ENCODE measurements around the gene KIF19. TPM values are rescaled to one million over a fixed set of nuclear protein-coding genes. Genes with fewer than 3 reads are reported as not detected.

Gene KIF19
- total RNA-seq, 2 donors from 2014 or later, result 0.36 to 0.62 TPM

- WGBS, result 79% methylated on average over 11 of the region's 11 CpGs
- no peaks in the 10 kb centered on the region for H3K4me1 ChIP-seq (replicated peaks)
- H3K9me3 ChIP-seq, result no peaks in the 10 kb centered on the region
- intact Hi-C loops (cut with DNase I), result no loop called here
- no peak for TF ChIP-seq POLR2AphosphoS5 (IDR thresholded peaks at IDR 0.05)
- no peak for TF ChIP-seq POLR2A (IDR thresholded peaks at IDR 0.05)
- no peak for TF ChIP-seq CTCF (IDR thresholded peaks at IDR 0.05)
- no peak overlapping the region for H3K4me3 ChIP-seq
- H3K27me3 ChIP-seq (replicated peaks; ENCODE audit: insufficient read depth), result no peaks in the 10 kb centered on the region
- no peak overlapping the region for H3K27ac ChIP-seq
- H3K36me3 ChIP-seq, result no peaks in the 10 kb centered on the region
- no peak for DNase-seq (ENCODE audit: low spot score)
Observed at GRCh38 chr17:74289688-74290087, 36.3 kb upstream of the KIF19 start.

- TF ChIP-seq CTCF (IDR thresholded peaks at IDR 0.05), result no peak
- no peak for TF ChIP-seq POLR2A (IDR thresholded peaks at IDR 0.05)
- no peak for TF ChIP-seq POLR2AphosphoS5 (IDR thresholded peaks at IDR 0.05)
- Histone ChIP-seq H3K27ac (no peak overlapping the region), H3K36me3 (no peaks in the 10 kb centered on the region), H3K4me3 (no peak overlapping the region), H3K27me3 (replicated peaks; ENCODE audit: insufficient read depth) (no peaks in the 10 kb centered on the region), H3K4me1 (replicated peaks) (no peaks in the 10 kb centered on the region), H3K9me3 (no peaks in the 10 kb centered on the region)
- 42% methylated on average over 11 of the region's 11 CpGs for WGBS
- DNase-seq (ENCODE audit: low spot score), result peak; percentile 12
- intact Hi-C loops (cut with DNase I), result no loop called here
Observed at GRCh38 chr17:74290340-74290739, 35.7 kb upstream of the KIF19 start.

GRCh38 chr17:74292495-74292894, 33.5 kb upstream of the KIF19 start:
- no peak overlapping the region for H3K27ac ChIP-seq
- peak; percentile 65 for DNase-seq (ENCODE audit: low spot score)
- WGBS, result 51% methylated on average over 10 of the region's 10 CpGs
- intact Hi-C loops (cut with DNase I), result no loop called here
- no peaks in the 10 kb centered on the region for H3K27me3 ChIP-seq (replicated peaks; ENCODE audit: insufficient read depth)
- TF ChIP-seq POLR2AphosphoS5 (IDR thresholded peaks at IDR 0.05) (peak; percentile 76), POLR2A (IDR thresholded peaks at IDR 0.05) (no peak)
- H3K4me1 ChIP-seq (replicated peaks), result no peaks in the 10 kb centered on the region
- no peaks in the 10 kb centered on the region for H3K36me3 ChIP-seq
- H3K4me3 ChIP-seq, result no peak overlapping the region
- H3K9me3 ChIP-seq, result no peaks in the 10 kb centered on the region

- H3K4me3 ChIP-seq, result no peak overlapping the region
- TF ChIP-seq CTCF (IDR thresholded peaks at IDR 0.05) (no peak), POLR2A (IDR thresholded peaks at IDR 0.05) (no peak), POLR2AphosphoS5 (IDR thresholded peaks at IDR 0.05) (no peak)
- intact Hi-C loops (cut with DNase I), result loop anchor here (5.0 kb wide), 1 partner anchor 84 kb away; the partner anchor contains the start of gene TTYH2
- H3K9me3 ChIP-seq, result no peaks in the 10 kb centered on the region
- WGBS, result 63% methylated on average over 10 of the region's 10 CpGs
- no peak overlapping the region for H3K27ac ChIP-seq
- DNase-seq (ENCODE audit: low spot score), result no peak
- H3K4me1 ChIP-seq (replicated peaks), result no peaks in the 10 kb centered on the region
- H3K27me3 ChIP-seq (replicated peaks; ENCODE audit: insufficient read depth), result no peaks in the 10 kb centered on the region
- no peaks in the 10 kb centered on the region for H3K36me3 ChIP-seq
Observed at GRCh38 chr17:74295625-74296547, 30.1 kb upstream of the KIF19 start.

GRCh38 chr17:74296548-74296936, 29.5 kb upstream of the KIF19 start:
- H3K27me3 ChIP-seq (replicated peaks; ENCODE audit: insufficient read depth), result no peaks in the 10 kb centered on the region
- no peak overlapping the region for H3K4me3 ChIP-seq
- WGBS, result 6% methylated on average over 5 of the region's 5 CpGs
- H3K36me3 ChIP-seq, result no peaks in the 10 kb centered on the region
- no peaks in the 10 kb centered on the region for H3K9me3 ChIP-seq
- peak; percentile 42 for DNase-seq (ENCODE audit: low spot score)
- TF ChIP-seq POLR2A (IDR thresholded peaks at IDR 0.05) (no peak), POLR2AphosphoS5 (IDR thresholded peaks at IDR 0.05) (peak; percentile 47), CTCF (IDR thresholded peaks at IDR 0.05) (peak in 3 of 4 experiments; percentile 38 to 59 (median 45))
- no peaks in the 10 kb centered on the region for H3K4me1 ChIP-seq (replicated peaks)
- no peak overlapping the region for H3K27ac ChIP-seq
- intact Hi-C loops (cut with DNase I), result loop anchor here (5.0 kb wide), 1 partner anchor 84 kb away; the partner anchor contains the start of gene TTYH2
